SK-N-SH treated with all-trans-retinoic acid at 6 μM for 48 hours (cell line): ENCODE data around the gene OR14I1.
"Not testable (repeated sequence)": the region's sequence is repeated elsewhere in the genome, so short reads cannot be mapped to it uniquely, and the experiment has no call there.

Experiments
- ATAC-seq: fragments of 200-7000 bp; cut with Tn5 transposase; 3 replicates; pipeline ENCODE4 v1.9.1; 2020; ENCODE audit warnings: mild to moderate bottlenecking, moderate library complexity
- ARNTL ChIP-seq: fragments of 450-650 bp; formaldehyde crosslinking; IDR thresholded peaks from 2 replicates; pipeline ENCODE4 v1.5.0; 2020; ENCODE audit warnings: low read depth, mild to moderate bottlenecking, moderate library complexity, borderline replicate concordance
- BACH2 ChIP-seq: fragments of 250-450 bp; sonication (Bioruptor Pico); IDR thresholded peaks from 2 replicates; pipeline ENCODE4 v1.9.0; 2021; ENCODE audit warnings: mild to moderate bottlenecking, borderline replicate concordance
- CSDC2 ChIP-seq: fragments of 250-450 bp; sonication (Bioruptor Pico); IDR thresholded peaks from 2 replicates; pipeline ENCODE4 v1.5.0; 2020; ENCODE audit warnings: mild to moderate bottlenecking, moderate library complexity
- ESRRG ChIP-seq: fragments of 250-450 bp; sonication (Bioruptor Pico); IDR thresholded peaks from 2 replicates; pipeline ENCODE4 v1.6.1; 2021; ENCODE audit warnings: mild to moderate bottlenecking
- GLIS3 ChIP-seq: fragments of 250-450 bp; sonication (Bioruptor Pico); IDR thresholded peaks from 2 replicates; pipeline ENCODE4 v1.5.0; 2020; ENCODE audit warnings: mild to moderate bottlenecking, moderate library complexity
- OSR1 ChIP-seq: fragments of 250-450 bp; sonication (Bioruptor Pico); IDR thresholded peaks from 2 replicates; pipeline ENCODE4 v1.8.0; 2022; ENCODE audit warnings: moderate library complexity, mild to moderate bottlenecking, inconsistent platforms
- PPARA ChIP-seq: fragments of 250-450 bp; sonication (Bioruptor Pico); IDR thresholded peaks from 2 replicates; pipeline ENCODE4 v1.5.0; 2020; ENCODE audit warnings: mild to moderate bottlenecking, borderline replicate concordance
- RARB ChIP-seq: fragments of 250-450 bp; sonication (Bioruptor Pico); IDR thresholded peaks from 2 replicates; pipeline ENCODE4 v1.8.0; 2021; ENCODE audit warnings: mild to moderate bottlenecking, moderate library complexity
- SNAI2 ChIP-seq: fragments of 250-450 bp; sonication (Bioruptor Pico); IDR thresholded peaks from 2 replicates; pipeline ENCODE4 v1.5.0; 2020; ENCODE audit warnings: mild to moderate bottlenecking, moderate library complexity
- TCF4 ChIP-seq: fragments of 250-450 bp; sonication (Bioruptor Pico); IDR thresholded peaks from 2 replicates; pipeline ENCODE4 v1.8.0; 2021; ENCODE audit warnings: mild to moderate bottlenecking, moderate library complexity, borderline replicate concordance
- TOX ChIP-seq: fragments of 250-450 bp; sonication (Bioruptor Pico); IDR thresholded peaks from 2 replicates; pipeline ENCODE4 v1.8.0; 2021; ENCODE audit warnings: mild to moderate bottlenecking, moderate library complexity, borderline replicate concordance
- ZC3H10 ChIP-seq: fragments of 250-450 bp; sonication (Bioruptor Pico); IDR thresholded peaks from 2 replicates; pipeline ENCODE4 v1.5.1; 2021; ENCODE audit warnings: mild to moderate bottlenecking, moderate library complexity
- ZFP3 ChIP-seq: fragments of 250-450 bp; sonication (Bioruptor Pico); IDR thresholded peaks from 2 replicates; pipeline ENCODE4 v1.5.0; 2020; ENCODE audit warnings: mild to moderate bottlenecking, moderate library complexity
- ZFP30 ChIP-seq: fragments of 450-650 bp; formaldehyde crosslinking; IDR thresholded peaks from 2 replicates; pipeline ENCODE4 v1.5.0; 2022; ENCODE audit warnings: mild to moderate bottlenecking, moderate library complexity
- ZNF565 ChIP-seq: fragments of 450-650 bp; formaldehyde crosslinking; conservative IDR thresholded peaks from 2 replicates; pipeline ENCODE4 v1.5.0; 2020; ENCODE audit warnings: low read depth, mild to moderate bottlenecking, moderate library complexity
- ZNF8 ChIP-seq: fragments of 450-650 bp; formaldehyde crosslinking; IDR thresholded peaks from 2 replicates; pipeline ENCODE4 v1.5.0; 2020; ENCODE audit warnings: mild to moderate bottlenecking, moderate library complexity
- TF ChIP-seq, protein P1 (sequence below): fragments of 250-450 bp; sonication (Bioruptor Pico); IDR thresholded peaks from 2 replicates; pipeline ENCODE4 v1.5.1; 2021; ENCODE audit warnings: mild to moderate bottlenecking, moderate library complexity
- TF ChIP-seq, protein P2 (sequence below): fragments of 250-450 bp; sonication (Bioruptor Pico); IDR thresholded peaks from 2 replicates; pipeline ENCODE4 v1.5.0; 2020; ENCODE audit warnings: mild to moderate bottlenecking, moderate library complexity
- TF ChIP-seq, protein P3 (sequence below): fragments of 250-450 bp; sonication (Bioruptor Pico); IDR thresholded peaks from 2 replicates; pipeline ENCODE4 v1.8.0; 2021; ENCODE audit warnings: low read depth, mild to moderate bottlenecking, moderate library complexity, borderline replicate concordance
- TF ChIP-seq, protein P4 (sequence below): fragments of 250-450 bp; sonication (Bioruptor Pico); IDR thresholded peaks from 2 replicates; pipeline ENCODE4 v1.8.0; 2020; ENCODE audit warnings: mild to moderate bottlenecking, moderate library complexity, borderline replicate concordance
- TF ChIP-seq, protein P5 (sequence below): fragments of 250-450 bp; sonication (Bioruptor Pico); IDR thresholded peaks from 2 replicates; pipeline ENCODE4 v1.5.1; 2020; ENCODE audit warnings: low read depth, mild to moderate bottlenecking, moderate library complexity

The OR14I1 gene

DNA sequence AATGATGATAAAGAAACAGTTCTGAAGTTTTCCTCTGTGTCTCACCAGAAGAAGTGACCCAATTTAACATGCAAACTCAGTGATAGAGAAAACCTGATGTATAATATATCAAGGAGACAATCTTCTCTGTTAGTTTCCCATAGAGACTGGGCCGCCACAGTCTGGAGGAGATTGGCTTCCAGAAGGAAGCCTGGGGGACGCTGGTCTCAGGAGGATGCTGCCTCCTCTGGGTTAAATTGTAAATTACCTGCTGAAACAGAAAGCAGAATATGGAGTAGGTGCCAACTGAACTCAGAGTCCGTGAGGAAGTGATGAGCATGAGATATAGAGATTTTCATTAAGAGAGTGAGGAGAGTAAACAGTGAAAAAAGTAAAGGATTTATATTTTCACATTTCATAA, 15.8 kb downstream of the OR14I1 start (continued):
- no peak for TF ChIP-seq SNAI2 (CRISPR knock-in tag)
- no peak for TF ChIP-seq ZFP30 (CRISPR knock-in tag)
- no peak for TF ChIP-seq BACH2 (CRISPR knock-in tag)
- TF ChIP-seq, all 23 proteins: peak for 0

DNA sequence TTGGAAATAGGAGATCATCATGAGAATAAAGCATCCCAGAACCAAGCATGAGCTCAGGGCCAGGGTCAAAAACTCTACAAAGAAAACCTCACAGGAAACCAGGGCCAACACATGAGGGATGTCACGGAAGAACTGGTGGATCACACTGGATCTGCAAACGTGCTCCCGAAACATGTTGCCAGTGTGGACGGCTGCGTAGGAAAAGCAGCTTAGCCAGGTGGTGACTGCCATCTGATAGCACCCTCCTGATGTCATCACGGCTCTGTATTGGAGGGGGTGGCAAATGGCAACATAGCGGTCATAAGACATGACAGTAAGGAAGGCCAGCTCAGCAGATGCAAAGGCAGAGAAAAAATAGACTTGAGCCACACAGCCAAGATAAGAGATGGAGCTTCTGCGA, 20.9 kb downstream of the OR14I1 start:
- TF ChIP-seq, protein P1, sequence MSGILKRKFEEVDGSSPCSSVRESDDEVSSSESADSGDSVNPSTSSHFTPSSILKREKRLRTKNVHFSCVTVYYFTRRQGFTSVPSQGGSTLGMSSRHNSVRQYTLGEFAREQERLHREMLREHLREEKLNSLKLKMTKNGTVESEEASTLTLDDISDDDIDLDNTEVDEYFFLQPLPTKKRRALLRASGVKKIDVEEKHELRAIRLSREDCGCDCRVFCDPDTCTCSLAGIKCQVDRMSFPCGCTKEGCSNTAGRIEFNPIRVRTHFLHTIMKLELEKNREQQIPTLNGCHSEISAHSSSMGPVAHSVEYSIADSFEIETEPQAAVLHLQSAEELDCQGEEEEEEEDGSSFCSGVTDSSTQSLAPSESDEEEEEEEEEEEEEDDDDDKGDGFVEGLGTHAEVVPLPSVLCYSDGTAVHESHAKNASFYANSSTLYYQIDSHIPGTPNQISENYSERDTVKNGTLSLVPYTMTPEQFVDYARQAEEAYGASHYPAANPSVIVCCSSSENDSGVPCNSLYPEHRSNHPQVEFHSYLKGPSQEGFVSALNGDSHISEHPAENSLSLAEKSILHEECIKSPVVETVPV (CRISPR knock-in tag) = no peak
- no peak for TF ChIP-seq ZNF565
- TF ChIP-seq TCF4 (CRISPR knock-in tag) = no peak
- TF ChIP-seq ZFP3 (CRISPR knock-in tag) = no peak
- TF ChIP-seq BACH2 (CRISPR knock-in tag) = no peak
- TF ChIP-seq ZFP30 (CRISPR knock-in tag) = no peak
- no peak for TF ChIP-seq ARNTL
- TF ChIP-seq RARB (CRISPR knock-in tag) = no peak
- no peak for TF ChIP-seq ZC3H10 (CRISPR knock-in tag)
- TF ChIP-seq, protein P2, sequence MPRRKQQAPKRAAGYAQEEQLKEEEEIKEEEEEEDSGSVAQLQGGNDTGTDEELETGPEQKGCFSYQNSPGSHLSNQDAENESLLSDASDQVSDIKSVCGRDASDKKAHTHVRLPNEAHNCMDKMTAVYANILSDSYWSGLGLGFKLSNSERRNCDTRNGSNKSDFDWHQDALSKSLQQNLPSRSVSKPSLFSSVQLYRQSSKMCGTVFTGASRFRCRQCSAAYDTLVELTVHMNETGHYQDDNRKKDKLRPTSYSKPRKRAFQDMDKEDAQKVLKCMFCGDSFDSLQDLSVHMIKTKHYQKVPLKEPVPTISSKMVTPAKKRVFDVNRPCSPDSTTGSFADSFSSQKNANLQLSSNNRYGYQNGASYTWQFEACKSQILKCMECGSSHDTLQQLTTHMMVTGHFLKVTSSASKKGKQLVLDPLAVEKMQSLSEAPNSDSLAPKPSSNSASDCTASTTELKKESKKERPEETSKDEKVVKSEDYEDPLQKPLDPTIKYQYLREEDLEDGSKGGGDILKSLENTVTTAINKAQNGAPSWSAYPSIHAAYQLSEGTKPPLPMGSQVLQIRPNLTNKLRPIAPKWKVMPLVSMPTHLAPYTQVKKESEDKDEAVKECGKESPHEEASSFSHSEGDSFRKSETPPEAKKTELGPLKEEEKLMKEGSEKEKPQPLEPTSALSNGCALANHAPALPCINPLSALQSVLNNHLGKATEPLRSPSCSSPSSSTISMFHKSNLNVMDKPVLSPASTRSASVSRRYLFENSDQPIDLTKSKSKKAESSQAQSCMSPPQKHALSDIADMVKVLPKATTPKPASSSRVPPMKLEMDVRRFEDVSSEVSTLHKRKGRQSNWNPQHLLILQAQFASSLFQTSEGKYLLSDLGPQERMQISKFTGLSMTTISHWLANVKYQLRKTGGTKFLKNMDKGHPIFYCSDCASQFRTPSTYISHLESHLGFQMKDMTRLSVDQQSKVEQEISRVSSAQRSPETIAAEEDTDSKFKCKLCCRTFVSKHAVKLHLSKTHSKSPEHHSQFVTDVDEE (CRISPR knock-in tag) = no peak
- no peak for TF ChIP-seq CSDC2 (CRISPR knock-in tag)
- no peak for TF ChIP-seq SNAI2 (CRISPR knock-in tag)
- TF ChIP-seq ESRRG (CRISPR knock-in tag) = no peak
- no peak for ATAC-seq

DNA sequence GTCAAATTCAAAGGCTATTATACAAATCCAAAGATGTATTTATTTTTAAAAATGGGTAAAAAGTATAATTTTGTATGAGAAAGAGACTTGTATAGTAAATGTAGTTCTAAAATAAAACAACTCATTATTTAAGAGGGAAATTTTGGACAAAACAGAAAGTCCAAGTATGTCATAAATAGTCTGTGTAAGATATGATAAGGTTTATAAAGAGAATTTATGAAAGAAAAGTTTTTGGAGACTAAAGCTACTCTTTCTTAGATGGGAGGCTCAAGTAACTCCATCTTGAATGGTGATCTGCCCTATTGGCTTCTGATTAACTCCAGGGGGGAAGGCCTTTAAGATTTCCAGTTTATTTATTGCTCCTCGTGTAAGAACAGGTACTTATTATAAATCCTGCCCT, 32.6 kb downstream of the OR14I1 start:
- no peak for ATAC-seq
- TF ChIP-seq, protein P3, sequence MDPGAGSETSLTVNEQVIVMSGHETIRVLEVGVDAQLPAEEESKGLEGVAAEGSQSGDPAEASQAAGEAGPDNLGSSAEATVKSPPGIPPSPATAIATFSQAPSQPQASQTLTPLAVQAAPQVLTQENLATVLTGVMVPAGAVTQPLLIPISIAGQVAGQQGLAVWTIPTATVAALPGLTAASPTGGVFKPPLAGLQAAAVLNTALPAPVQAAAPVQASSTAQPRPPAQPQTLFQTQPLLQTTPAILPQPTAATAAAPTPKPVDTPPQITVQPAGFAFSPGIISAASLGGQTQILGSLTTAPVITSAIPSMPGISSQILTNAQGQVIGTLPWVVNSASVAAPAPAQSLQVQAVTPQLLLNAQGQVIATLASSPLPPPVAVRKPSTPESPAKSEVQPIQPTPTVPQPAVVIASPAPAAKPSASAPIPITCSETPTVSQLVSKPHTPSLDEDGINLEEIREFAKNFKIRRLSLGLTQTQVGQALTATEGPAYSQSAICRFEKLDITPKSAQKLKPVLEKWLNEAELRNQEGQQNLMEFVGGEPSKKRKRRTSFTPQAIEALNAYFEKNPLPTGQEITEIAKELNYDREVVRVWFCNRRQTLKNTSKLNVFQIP (CRISPR knock-in tag) = no peak
- no peak for TF ChIP-seq GLIS3
- no peak for TF ChIP-seq ZFP30 (CRISPR knock-in tag)
- no peak for TF ChIP-seq PPARA
- no peak for TF ChIP-seq RARB (CRISPR knock-in tag)
- TF ChIP-seq ESRRG (CRISPR knock-in tag) = no peak
- no peak for TF ChIP-seq ZC3H10 (CRISPR knock-in tag)
- TF ChIP-seq OSR1 (CRISPR knock-in tag) = no peak
- TF ChIP-seq, protein P2 (CRISPR knock-in tag) = no peak
- TF ChIP-seq BACH2 (CRISPR knock-in tag) = no peak
- no peak for TF ChIP-seq TOX (CRISPR knock-in tag)
- TF ChIP-seq ARNTL = no peak
- TF ChIP-seq, protein P4, sequence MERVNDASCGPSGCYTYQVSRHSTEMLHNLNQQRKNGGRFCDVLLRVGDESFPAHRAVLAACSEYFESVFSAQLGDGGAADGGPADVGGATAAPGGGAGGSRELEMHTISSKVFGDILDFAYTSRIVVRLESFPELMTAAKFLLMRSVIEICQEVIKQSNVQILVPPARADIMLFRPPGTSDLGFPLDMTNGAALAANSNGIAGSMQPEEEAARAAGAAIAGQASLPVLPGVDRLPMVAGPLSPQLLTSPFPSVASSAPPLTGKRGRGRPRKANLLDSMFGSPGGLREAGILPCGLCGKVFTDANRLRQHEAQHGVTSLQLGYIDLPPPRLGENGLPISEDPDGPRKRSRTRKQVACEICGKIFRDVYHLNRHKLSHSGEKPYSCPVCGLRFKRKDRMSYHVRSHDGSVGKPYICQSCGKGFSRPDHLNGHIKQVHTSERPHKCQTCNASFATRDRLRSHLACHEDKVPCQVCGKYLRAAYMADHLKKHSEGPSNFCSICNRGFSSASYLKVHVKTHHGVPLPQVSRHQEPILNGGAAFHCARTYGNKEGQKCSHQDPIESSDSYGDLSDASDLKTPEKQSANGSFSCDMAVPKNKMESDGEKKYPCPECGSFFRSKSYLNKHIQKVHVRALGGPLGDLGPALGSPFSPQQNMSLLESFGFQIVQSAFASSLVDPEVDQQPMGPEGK (CRISPR knock-in tag) = no peak
- no peak for TF ChIP-seq CSDC2 (CRISPR knock-in tag)
- TF ChIP-seq SNAI2 (CRISPR knock-in tag) = no peak
- no peak for TF ChIP-seq ZNF8
- TF ChIP-seq, protein P5, sequence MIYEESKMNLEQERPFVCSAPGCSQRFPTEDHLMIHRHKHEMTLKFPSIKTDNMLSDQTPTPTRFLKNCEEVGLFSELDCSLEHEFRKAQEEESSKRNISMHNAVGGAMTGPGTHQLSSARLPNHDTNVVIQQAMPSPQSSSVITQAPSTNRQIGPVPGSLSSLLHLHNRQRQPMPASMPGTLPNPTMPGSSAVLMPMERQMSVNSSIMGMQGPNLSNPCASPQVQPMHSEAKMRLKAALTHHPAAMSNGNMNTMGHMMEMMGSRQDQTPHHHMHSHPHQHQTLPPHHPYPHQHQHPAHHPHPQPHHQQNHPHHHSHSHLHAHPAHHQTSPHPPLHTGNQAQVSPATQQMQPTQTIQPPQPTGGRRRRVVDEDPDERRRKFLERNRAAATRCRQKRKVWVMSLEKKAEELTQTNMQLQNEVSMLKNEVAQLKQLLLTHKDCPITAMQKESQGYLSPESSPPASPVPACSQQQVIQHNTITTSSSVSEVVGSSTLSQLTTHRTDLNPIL = no peak
- TF ChIP-seq ZNF565 = no peak
- no peak for TF ChIP-seq TCF4 (CRISPR knock-in tag)
- TF ChIP-seq ZFP3 (CRISPR knock-in tag) = no peak

DNA sequence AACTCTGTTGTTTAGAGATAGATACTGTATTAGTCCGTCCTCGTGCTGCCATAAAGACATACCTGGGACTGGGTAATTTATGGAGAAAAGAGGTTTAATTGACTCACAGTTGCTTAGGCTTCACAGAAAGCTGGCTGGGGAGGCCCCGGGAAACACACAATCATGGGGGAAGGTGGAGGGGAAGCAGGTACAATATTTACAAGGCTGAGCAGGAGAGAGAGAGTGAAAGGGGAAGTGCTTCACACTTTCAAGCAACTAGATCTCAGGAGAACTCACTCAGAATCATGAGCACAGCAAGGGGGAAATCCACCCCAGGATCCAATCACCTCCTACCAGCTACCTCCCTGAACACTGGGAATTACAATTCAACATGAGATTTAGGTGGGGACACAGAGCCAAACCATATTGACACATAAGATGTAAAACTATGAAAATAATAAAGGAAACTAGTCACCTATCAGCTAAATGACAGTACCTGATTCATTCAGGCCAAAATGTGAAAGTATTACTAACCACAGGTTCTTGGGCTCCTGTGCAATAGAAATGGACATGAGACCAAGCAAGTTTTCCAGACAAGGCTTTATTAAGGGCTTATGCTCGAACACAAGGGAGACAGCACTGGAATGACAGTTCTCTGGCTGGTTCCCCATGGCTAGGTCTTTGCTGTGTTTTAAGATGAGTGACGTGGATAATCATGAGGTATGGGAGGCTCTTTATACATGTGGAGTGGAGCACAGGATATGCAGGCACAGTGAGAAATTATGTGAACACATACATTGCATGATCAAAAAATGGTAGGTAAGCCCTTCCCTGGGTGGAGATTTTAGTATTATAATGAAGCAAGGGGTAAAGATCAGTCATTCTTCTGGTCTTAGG, 38.9 kb downstream of the OR14I1 start:
- ATAC-seq = not testable (repeated sequence)

DNA sequence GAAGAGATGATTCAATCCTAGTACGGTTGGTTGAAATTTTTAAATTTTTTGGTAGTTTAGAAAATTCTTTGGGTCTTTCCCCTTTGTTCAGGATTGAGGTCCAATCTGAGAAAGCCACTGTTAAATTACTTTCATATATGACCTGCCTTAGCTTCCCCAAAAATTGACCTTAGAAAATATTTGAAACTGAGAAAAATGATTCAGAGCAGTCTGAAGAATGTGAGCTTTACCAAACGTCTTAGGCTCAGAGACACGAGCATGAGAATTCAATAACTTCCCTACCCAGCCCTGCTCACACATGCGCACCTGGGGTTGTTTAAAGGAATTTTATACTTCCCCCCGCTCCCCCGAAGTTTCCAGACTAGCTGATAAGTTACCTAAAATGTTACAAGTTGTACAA, 45.8 kb downstream of the OR14I1 start:
- not testable (repeated sequence) for ATAC-seq

DNA sequence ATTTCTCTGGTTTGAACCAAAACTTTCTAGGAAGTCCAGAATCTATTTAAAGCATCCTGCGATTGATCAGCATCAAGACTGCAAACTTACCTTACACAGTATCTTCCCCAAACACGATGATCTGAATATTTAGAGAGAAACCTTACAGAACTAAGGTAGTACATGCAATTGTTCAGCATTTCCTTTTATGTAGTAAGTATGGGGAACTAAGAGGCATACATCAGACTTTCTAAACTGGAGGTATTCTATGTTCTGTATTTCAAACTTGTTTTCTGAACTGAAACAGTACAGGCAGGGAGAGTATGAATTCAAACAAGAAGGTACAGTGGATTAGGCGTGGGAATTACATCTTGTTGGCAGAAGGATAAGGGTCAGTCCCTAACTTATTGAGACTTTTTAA, 47.2 kb downstream of the OR14I1 start, which contains the start of gene OR2T27:
Gene OR2T27 (minus strand): TSS at position 175 of the 400 bp plus-strand sequence. CDS start 4,644 bp downstream, outside the sequence.
- ATAC-seq = not testable (repeated sequence)
